ENCODE data around the gene TVP23A.

TVP23A gene

GRCh38 chr16:10763456-10763855 lies 55.1 kb downstream of the TVP23A start:
- H3K4me3 ChIP-seq (ENCODE audit: low read depth, low read length): no peak overlapping the region
- TF ChIP-seq, protein P1, sequence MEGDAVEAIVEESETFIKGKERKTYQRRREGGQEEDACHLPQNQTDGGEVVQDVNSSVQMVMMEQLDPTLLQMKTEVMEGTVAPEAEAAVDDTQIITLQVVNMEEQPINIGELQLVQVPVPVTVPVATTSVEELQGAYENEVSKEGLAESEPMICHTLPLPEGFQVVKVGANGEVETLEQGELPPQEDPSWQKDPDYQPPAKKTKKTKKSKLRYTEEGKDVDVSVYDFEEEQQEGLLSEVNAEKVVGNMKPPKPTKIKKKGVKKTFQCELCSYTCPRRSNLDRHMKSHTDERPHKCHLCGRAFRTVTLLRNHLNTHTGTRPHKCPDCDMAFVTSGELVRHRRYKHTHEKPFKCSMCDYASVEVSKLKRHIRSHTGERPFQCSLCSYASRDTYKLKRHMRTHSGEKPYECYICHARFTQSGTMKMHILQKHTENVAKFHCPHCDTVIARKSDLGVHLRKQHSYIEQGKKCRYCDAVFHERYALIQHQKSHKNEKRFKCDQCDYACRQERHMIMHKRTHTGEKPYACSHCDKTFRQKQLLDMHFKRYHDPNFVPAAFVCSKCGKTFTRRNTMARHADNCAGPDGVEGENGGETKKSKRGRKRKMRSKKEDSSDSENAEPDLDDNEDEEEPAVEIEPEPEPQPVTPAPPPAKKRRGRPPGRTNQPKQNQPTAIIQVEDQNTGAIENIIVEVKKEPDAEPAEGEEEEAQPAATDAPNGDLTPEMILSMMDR (IDR thresholded peaks at IDR 0.05; ENCODE audit: low read depth, low read length, missing control alignments): no peak
- in situ Hi-C loops (cut with HindIII; ENCODE audit: low sequenced_read_pairs): no loop called here
- DNase-seq (ENCODE audit: low read depth): no peak

DNA sequence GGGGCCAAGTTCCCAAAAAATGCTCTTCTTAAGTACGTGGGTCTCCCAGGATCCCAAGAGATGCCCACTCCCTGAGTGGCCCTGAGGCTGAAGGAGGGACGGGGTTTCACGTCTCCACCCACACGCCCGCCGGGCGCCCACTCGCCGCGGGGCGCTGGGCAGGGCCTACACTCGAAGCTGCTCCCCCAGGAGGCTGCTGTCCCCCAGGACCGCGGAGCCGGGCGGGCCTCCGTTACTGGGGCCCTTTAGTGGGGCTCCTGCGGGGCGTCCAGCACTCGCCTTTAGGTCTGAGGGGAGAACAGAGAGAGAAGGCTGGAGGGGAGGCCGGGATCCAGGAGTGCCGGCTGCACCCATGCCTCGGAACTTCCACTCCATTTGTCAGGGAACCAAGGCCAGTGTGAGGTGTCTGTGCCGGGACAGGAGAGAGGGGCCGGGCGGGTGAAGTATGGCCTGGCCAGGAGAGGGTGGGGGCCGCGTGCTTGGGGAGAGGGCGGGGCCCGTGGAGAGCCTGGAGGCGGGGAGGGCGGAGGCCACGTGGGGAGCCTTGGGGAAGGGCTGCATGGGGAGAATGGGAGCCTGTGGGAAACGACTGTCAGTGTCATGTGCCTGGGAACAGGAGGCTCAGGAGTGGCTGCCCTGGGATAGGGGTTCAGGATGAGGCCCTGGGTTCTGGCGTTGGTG lies 56.1 kb downstream of the TVP23A start:
- in situ Hi-C loops (cut with HindIII; ENCODE audit: low sequenced_read_pairs): no loop called here
- DNase-seq (ENCODE audit: low read depth): no peak
- TF ChIP-seq, protein P1 (IDR thresholded peaks at IDR 0.05; ENCODE audit: low read depth, low read length, missing control alignments): no peak
- H3K4me3 ChIP-seq (ENCODE audit: low read depth, low read length): no peak overlapping the region

DNA sequence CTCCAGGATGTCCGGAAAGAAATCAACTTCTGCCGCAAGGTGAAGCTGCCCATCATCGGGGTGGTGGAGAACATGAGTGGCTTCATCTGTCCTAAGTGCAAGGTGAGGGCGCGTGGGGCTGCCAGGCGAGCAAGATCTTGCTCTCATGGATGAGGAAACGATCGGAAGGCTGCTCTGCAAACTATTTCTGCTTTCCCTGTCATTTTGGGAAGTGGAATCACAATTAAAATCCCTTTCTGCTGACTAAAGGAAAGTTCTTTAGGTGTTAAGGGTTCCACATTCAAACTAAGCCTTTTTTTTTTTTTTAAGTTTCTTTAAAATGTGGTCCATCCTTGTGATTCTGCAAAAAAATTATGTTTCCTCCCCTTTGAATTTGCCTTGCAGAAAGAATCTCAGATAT lies 57.2 kb downstream of the TVP23A start:
- no peak overlapping the region for H3K4me3 ChIP-seq (ENCODE audit: low read depth, low read length)
- in situ Hi-C loops (cut with HindIII; ENCODE audit: low sequenced_read_pairs): no loop called here
- no peak for DNase-seq (ENCODE audit: low read depth)
- TF ChIP-seq, protein P1 (IDR thresholded peaks at IDR 0.05; ENCODE audit: low read depth, low read length, missing control alignments): no peak

DNA sequence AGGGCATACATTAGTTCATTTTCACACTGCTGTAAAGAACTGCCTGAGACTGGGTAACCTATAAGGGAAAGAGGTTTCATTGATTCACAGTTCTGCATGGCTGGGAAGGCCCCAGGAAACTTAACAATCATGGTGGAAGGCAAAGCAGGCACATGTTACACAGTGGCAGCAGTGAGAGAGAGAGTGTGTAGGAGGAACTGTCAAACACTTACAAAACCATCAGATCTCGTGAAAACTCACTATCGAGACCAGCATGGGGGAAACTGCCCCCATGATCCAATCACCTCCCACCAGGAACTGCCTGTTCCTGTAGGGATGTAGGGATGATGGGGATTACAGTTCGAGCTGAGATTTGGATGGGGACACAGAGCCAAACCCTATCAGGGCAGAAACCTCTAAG lies 57.7 kb downstream of the TVP23A start:
- DNase-seq (ENCODE audit: low read depth): no peak
- TF ChIP-seq, protein P1 (IDR thresholded peaks at IDR 0.05; ENCODE audit: low read depth, low read length, missing control alignments): no peak
- in situ Hi-C loops (cut with HindIII; ENCODE audit: low sequenced_read_pairs): no loop called here
- no peak overlapping the region for H3K4me3 ChIP-seq (ENCODE audit: low read depth, low read length)

- peak; percentile 28 for DNase-seq (ENCODE audit: low read depth)
- TF ChIP-seq, protein P1 (IDR thresholded peaks at IDR 0.05; ENCODE audit: low read depth, low read length, missing control alignments): no peak
- in situ Hi-C loops (cut with HindIII; ENCODE audit: low sequenced_read_pairs): no loop called here
- H3K4me3 ChIP-seq (ENCODE audit: low read depth, low read length): no peak overlapping the region
Observed at GRCh38 chr16:10756574-10756973, 62.0 kb downstream of the TVP23A start.

DNA sequence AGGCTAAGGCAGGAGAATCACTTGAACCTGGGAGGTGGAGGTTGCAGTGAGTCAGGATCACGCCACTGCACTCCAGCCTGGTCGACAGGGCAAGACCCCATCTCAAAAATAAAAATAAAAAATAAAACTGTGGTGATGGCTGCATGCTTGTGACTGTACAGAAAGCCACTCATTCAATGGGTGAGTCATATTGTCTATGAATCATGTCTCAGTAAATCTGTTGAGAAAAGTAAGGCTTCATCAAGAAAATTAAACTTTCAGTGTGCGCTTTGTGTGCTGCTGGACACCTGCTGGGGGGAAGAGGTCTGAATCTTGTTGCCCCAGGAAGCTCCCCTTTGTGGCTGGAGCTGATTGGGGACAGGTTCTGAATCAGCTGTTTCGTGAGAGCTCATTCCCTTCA lies 63.7 kb downstream of the TVP23A start:
- in situ Hi-C loops (cut with HindIII; ENCODE audit: low sequenced_read_pairs): no loop called here
- TF ChIP-seq, protein P1 (IDR thresholded peaks at IDR 0.05; ENCODE audit: low read depth, low read length, missing control alignments): no peak
- DNase-seq (ENCODE audit: low read depth): peak; percentile 46
- no peak overlapping the region for H3K4me3 ChIP-seq (ENCODE audit: low read depth, low read length)
